Measurements from ENCODE around the gene BRD4. TPM values are rescaled to one million over a fixed set of nuclear protein-coding genes. Genes with fewer than 3 reads are reported as not detected.

The BRD4 gene
- polyA plus RNA-seq, 2 of the 4 experiments (the other 2 are of a cell fraction), result 8.3 to 22.5 TPM

- Histone ChIP-seq H3K9me3 (no peaks in the 10 kb centered on the region), H3K4me1 (peaks cover 11% of the 10 kb centered on the region), H3K4me3 (no peak overlapping the region), H3K4me2 (no peak overlapping the region), H3K27ac (no peak overlapping the region)
- FAIRE-seq (no peak), ATAC-seq (no peak), DNase-seq (ENCODE audit: low read depth in 1 of 2, low spot score in 1 of 2) (no peak)
- CTCF ChIA-PET, result interaction anchor here (0.6 kb wide), 1 partner anchor 119 kb away, joined by 5 read pairs; no protein-coding TSS in a partner anchor
- TF ChIP-seq SMC3 (IDR thresholded peaks at IDR 0.05) (no peak), HDAC2 (IDR thresholded peaks at IDR 0.05) (no peak), CHD2 (IDR thresholded peaks at IDR 0.05; ENCODE audit: low read length, partially characterized antibody) (no peak), ATOH8 (CRISPR knock-in tag; IDR thresholded peaks at IDR 0.05; ENCODE audit: low read depth) (no peak), CHD4 (IDR thresholded peaks at IDR 0.05; ENCODE audit: borderline replicate concordance) (no peak), ZSCAN20 (CRISPR knock-in tag; IDR thresholded peaks at IDR 0.05) (no peak), ZC3H11A (IDR thresholded peaks at IDR 0.05) (no peak)
- WGBS (ENCODE audit: missing lambda C conversion rate), result 90% methylated on average over 10 of the region's 24 CpGs
- POLR2A ChIA-PET, result no interaction called here
Measured at GRCh38 chr19:15374796-15375440, 42.6 kb upstream of the BRD4 start.

- ChIA-PET POLR2A (no interaction called here), CTCF (no interaction called here)
- H3K4me2 ChIP-seq, result no peak overlapping the region
- DNase-seq (ENCODE audit: low read depth in 1 of 2, low spot score in 1 of 2) (no peak), FAIRE-seq (no peak), ATAC-seq (no peak)
- H3K4me1 ChIP-seq, result peaks cover 11% of the 10 kb centered on the region
- 95% methylated on average over 15 of the region's 21 CpGs for WGBS (ENCODE audit: missing lambda C conversion rate)
- no peak overlapping the region for H3K4me3 ChIP-seq
- no peaks in the 10 kb centered on the region for H3K9me3 ChIP-seq
- no peak for TF ChIP-seq USF2 (IDR thresholded peaks at IDR 0.05)
- no peak for TF ChIP-seq GATA3 (IDR thresholded peaks at IDR 0.05; ENCODE audit: borderline replicate concordance)
- TF ChIP-seq RFX5 (IDR thresholded peaks at IDR 0.05), result no peak
- no peak for TF ChIP-seq REST (IDR thresholded peaks at IDR 0.05)
- no peak for TF ChIP-seq EHMT2 (IDR thresholded peaks at IDR 0.05; ENCODE audit: low read depth)
- no peak for TF ChIP-seq MAZ (IDR thresholded peaks at IDR 0.05; ENCODE audit: borderline replicate concordance, low read depth, low read length)
- no peak for TF ChIP-seq HMGXB4 (CRISPR knock-in tag; IDR thresholded peaks at IDR 0.05; ENCODE audit: borderline replicate concordance)
- no peak for TF ChIP-seq PBX3 (IDR thresholded peaks at IDR 0.05)
- no peak for TF ChIP-seq CBX2 (IDR thresholded peaks at IDR 0.05; ENCODE audit: borderline replicate concordance, low read depth)
- TF ChIP-seq RARB (CRISPR knock-in tag; IDR thresholded peaks at IDR 0.05), result no peak
- TF ChIP-seq TFCP2L1 (CRISPR knock-in tag; IDR thresholded peaks at IDR 0.05), result no peak
- no peak for TF ChIP-seq TP53 (CRISPR knock-in tag; IDR thresholded peaks at IDR 0.05)
- no peak for TF ChIP-seq CTCF (IDR thresholded peaks at IDR 0.05)
- H3K27ac ChIP-seq, result no peak overlapping the region
Measured at GRCh38 chr19:15374105-15374651, 41.8 kb upstream of the BRD4 start.

Measured in A549 (cell line).